DMS53 (cell line): ENCODE data around the gene TMEM163.

Experiments
- DNase-seq: peaks from one replicate; lab custom pipeline; 2025; lab: John Stamatoyannopoulos, UW

The TMEM163 gene

DNA sequence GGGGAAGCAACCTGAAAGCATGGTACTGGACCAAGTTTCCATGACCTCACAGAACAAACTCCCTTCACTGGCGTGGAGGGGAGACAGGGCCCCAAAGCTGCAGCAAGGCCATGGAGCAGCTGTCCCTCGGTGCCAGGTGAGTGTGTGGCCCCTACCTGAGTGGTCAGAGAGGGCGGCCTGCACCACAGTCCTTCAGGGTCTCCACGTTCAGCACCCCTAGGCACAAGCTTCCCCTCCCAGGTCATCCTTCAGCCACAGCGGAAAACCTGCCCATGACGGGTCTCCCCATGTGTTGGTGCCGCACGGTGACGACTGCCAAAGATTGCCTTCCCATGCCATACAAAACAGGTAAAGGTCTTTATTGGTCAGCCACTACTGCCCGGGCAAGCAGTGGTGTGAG lies 263.4 kb downstream of the TMEM163 start:
- no peak for DNase-seq

- DNase-seq: no peak
Measured at GRCh38 chr2:134454931-134455330, 263.9 kb downstream of the TMEM163 start.

GRCh38 chr2:134454426-134454825 lies 264.4 kb downstream of the TMEM163 start:
- no peak for DNase-seq

GRCh38 chr2:134453973-134454372 lies 264.8 kb downstream of the TMEM163 start:
- no peak for DNase-seq

DNA sequence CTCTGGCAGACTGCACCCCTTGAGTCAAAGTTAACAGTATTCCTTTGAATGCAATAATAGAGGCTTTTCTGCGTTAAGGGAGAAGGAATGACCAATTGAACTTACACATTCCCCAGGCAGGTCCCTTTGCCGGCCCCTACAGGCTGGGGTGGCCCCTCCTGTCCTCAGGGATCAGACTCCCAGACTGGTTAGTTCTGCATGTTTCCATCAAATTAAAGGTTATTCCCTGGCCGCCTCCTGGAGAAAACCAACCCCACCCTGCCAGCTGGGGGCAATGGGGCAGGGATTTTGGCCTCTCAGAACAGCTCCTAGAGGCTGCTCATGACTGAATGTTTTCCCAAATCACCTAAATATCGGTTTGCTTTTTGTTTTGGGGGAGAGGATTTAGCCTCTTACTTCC lies 265.3 kb downstream of the TMEM163 start:
- DNase-seq: no peak

DNA sequence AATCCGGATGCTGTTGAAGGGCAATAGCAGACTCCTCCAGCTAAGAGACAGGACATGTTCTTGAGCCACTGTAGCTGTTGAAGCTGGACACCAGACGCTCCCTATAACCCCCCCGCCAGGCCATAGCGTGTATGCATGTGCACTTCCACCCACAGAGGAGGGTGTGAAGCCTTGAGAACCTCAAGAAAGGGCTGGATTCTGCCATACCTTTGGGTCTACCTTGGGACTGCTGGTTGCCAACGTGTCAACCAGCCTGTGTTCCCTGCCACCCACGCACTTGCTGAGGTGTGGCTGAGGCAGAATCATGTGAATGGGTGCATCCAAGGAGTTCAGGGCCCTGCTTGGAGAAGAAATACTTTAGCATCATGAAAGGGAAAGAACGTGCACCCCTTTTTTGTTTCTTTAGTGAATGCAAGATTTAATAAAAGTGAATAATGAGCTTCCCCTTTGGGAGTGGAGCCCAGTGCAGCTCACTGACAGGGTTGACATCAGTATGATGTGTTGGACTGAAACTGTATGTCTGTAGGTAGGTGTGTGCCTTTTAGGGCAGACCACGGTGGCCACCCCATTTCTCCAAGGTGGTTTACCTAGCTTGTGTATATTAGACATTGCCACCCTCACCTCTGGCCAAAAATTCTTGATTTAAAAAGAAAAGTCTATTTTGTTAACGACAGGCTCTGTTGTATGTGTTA lies 266.6 kb downstream of the TMEM163 start:
- DNase-seq: no peak

- no peak for DNase-seq
Measured at GRCh38 chr2:134451347-134451630, 267.5 kb downstream of the TMEM163 start.

- no peak for DNase-seq
Measured at GRCh38 chr2:134449751-134450513, 268.9 kb downstream of the TMEM163 start.

DNA sequence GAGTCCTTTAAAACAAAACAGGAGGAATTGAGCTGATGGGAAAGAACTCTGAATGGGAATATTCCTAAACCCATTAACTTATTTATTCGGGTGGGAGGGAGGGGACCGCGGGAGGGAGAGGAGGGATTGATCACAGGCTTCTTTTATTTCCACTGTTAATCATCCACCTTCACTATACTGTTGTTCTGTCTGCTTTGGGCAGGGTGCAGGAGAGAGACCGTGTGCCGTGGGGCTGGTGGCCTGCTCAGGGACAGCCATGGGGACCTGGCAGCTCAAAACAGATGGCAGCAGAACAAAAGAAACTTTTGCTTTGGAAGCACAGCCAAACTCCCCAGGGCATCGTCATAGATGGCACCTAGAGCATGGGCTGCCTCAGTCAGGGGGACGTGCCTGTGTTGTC lies 269.6 kb downstream of the TMEM163 start:
- no peak for DNase-seq

DNA sequence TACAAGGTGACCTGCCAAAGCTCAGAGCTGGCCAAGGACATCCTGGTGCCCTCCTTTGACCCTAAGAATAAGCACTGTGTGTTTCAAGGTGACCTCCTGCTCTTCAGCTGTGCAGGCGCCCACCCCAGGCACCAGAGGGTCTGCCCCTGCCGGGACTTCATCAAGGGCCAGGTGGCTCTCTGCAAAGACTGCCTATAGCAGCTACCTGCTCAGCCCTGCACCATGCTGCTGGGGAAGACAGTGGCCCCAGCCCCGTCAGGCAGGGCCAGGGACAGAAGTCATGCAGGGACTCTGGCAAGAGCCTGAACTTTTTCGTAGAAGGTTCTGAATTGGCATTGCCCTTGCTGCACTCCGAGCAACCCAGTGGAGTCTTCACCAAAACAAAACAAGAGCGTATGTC lies 270.1 kb downstream of the TMEM163 start:
- DNase-seq: no peak

GRCh38 chr2:134447669-134448068 lies 271.1 kb downstream of the TMEM163 start:
- DNase-seq: no peak

- DNase-seq: no peak
Measured at GRCh38 chr2:134446383-134447017, 272.3 kb downstream of the TMEM163 start.

- no peak for DNase-seq
Measured at GRCh38 chr2:134445985-134446382, 272.8 kb downstream of the TMEM163 start.

GRCh38 chr2:134445116-134445515 lies 273.7 kb downstream of the TMEM163 start:
- no peak for DNase-seq

DNA sequence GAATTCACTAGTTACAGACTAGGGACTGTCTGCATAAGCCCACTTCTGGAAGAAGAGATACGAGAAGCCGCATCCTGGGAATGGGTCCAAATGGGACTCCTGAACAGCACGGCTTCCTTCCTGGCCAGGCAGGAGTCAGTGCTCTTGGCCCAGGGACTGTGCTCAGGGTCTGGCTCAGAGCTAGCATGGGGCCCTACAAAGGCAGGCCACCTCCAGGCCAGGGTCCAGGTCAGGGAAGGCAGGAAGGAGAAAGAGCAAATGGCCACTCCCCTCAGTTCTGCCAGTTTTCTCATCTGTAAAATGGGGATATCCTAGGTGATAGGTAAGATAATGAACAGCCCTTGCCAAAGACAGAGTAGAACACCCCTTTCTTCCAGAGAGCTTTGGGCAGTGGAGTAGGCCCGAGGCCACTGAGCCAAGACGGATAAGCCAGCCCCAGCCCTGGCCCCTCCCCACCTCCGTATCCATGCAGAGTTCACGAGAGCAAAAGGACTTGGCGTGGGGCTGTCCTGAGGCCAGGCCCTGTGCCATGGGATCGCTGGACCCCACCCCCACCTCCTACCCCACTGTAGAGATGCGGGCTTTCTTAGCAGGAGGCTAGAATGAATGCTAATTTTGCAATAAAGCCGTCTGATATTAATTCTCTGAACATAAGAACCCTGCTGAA lies 274.9 kb downstream of the TMEM163 start:
- DNase-seq: no peak

GRCh38 chr2:134441153-134441863 lies 277.5 kb downstream of the TMEM163 start:
- DNase-seq: no peak

DNA sequence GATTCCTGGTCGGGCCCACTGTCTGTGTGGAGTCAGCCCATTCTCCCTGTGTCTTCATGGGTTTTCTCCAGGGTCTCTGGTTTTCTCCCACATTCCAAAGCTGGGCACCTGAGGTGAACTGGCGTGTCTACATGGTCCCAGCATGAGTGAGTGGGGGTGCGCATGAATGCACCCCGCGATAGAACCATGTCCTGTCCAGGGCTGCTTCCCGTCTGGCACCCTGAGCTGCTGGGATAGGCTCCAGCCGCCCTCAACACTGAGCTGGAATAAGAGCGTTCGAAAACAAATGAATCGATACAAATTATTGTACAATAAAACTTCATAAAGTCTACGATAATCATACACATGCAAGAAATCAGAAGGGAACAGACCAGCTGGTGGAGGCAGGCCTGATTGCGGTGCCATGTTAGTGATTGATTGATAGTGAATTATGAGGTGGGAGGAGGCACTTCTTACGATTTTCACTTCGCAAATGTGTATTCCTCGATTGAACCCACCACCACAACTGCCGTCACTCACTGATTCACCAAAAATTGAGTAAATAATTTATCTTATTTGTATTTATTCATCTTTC lies 278.4 kb downstream of the TMEM163 start:
- DNase-seq: no peak

DNA sequence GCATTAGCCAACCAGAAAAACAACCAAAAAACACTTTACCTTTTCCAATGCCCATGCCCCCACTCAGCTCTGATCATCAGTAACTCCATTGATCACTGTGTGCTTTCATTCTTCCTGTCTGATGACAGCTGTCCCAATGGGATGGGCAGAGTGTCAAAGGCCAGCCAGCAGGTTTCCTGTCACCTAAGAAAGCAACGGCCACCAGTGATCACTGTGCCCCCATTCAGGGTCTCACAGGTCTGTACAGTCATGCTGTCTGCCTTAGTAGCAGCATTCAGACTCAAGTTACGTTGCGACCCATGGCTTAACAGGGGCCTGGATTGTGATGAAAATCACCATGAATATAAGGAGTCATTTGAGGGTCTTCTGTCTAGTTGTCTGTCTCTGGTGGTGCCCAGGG lies 280.4 kb downstream of the TMEM163 start:
- DNase-seq: no peak

DNA sequence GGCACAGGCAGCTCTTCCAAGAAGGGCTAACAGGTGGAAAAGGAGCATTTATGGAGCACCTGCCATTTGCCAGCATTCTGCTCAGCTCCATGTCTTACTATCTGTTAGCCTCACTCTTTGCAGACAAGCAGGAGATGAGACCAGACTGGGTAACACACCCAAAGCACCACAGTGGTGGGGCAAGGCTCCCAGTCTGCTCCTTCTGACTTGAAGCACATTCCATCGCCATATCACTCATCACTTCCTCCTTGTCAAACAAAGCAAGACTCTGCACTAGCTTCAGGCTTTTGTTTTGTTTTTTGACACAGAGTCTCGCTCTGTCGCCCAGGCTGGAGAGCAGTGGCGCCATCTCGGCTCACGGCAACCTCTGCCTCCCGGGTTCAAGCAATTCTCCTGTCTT lies 282.1 kb downstream of the TMEM163 start:
- no peak for DNase-seq

- DNase-seq: no peak
Measured at GRCh38 chr2:134435936-134436335, 282.9 kb downstream of the TMEM163 start.

GRCh38 chr2:134435505-134435904 lies 283.3 kb downstream of the TMEM163 start:
- no peak for DNase-seq

- DNase-seq: no peak
Measured at GRCh38 chr2:134433979-134434378, 284.8 kb downstream of the TMEM163 start.
